Measurements from ENCODE around the gene TNFAIP8L2. TPM values are rescaled to one million over a fixed set of nuclear protein-coding genes. Genes with fewer than 3 reads are reported as not detected.
A peak's percentile ranks its signal among the peaks of the same experiment; 100 is the strongest.

TNFAIP8L2 gene
- total RNA-seq, 1 donor from 2014 or later, result 10.3 TPM

GRCh38 chr1:151158751-151159251 is 2.4 kb downstream of the TNFAIP8L2 start:
- Histone ChIP-seq H3K27ac (peak overlapping the region; percentile 42), H3K4me1 (peaks cover 2% of the 10 kb centered on the region), H3K9me3 (no peaks in the 10 kb centered on the region), H3K27me3 (no peaks in the 10 kb centered on the region), H3K4me3 (no peak overlapping the region), H3K36me3 (peaks cover 43% of the 10 kb centered on the region)
- intact Hi-C loops (cut with DNase I), result loop anchor here (5.0 kb wide), 1 partner anchor 56 kb away; no protein-coding TSS in a partner anchor
- DNase-seq, result peak; percentile 60
- no peak for ATAC-seq
- TF ChIP-seq CTCF (IDR thresholded peaks at IDR 0.05), result no peak

GRCh38 chr1:151159373-151159772 is 2.9 kb downstream of the TNFAIP8L2 start:
- Histone ChIP-seq H3K4me1 (peaks cover 2% of the 10 kb centered on the region), H3K27me3 (no peaks in the 10 kb centered on the region), H3K36me3 (peaks cover 43% of the 10 kb centered on the region), H3K4me3 (no peak overlapping the region), H3K9me3 (no peaks in the 10 kb centered on the region), H3K27ac (peak overlapping the region; percentile 42)
- intact Hi-C loops (cut with DNase I), result loop anchor here (5.0 kb wide), 1 partner anchor 57 kb away; no protein-coding TSS in a partner anchor
- DNase-seq (peak; percentile 5), ATAC-seq (peak; percentile 9)
- no peak for TF ChIP-seq CTCF (IDR thresholded peaks at IDR 0.05)

- Histone ChIP-seq H3K36me3 (peaks cover 42% of the 10 kb centered on the region), H3K4me1 (peaks cover 16% of the 10 kb centered on the region), H3K4me3 (peak overlapping the region; percentile 73), H3K27ac (peak overlapping the region; percentile 86), H3K9me3 (no peaks in the 10 kb centered on the region), H3K27me3 (no peaks in the 10 kb centered on the region)
- no peak for TF ChIP-seq CTCF (IDR thresholded peaks at IDR 0.05)
- ATAC-seq (no peak), DNase-seq (no peak)
- intact Hi-C loops (cut with DNase I), result no loop called here
Observed at GRCh38 chr1:151164732-151165280, 8.4 kb downstream of the TNFAIP8L2 start.

- Histone ChIP-seq H3K4me1 (peaks cover 16% of the 10 kb centered on the region), H3K27me3 (no peaks in the 10 kb centered on the region), H3K27ac (peak overlapping the region; percentile 86), H3K9me3 (no peaks in the 10 kb centered on the region), H3K36me3 (peaks cover 43% of the 10 kb centered on the region), H3K4me3 (peak overlapping the region; percentile 73)
- intact Hi-C loops (cut with DNase I), result no loop called here
- peak; percentile 75 for DNase-seq
- peak; percentile 33 for ATAC-seq
- no peak for TF ChIP-seq CTCF (IDR thresholded peaks at IDR 0.05)
Observed at GRCh38 chr1:151165281-151165737, 8.9 kb downstream of the TNFAIP8L2 start.

- Histone ChIP-seq H3K4me3 (peak within 1 kb of the TSS; percentile 73), H3K36me3 (peaks cover 41% of the 10 kb centered on the region), H3K9me3 (no peaks in the 10 kb centered on the region), H3K4me1 (peaks cover 16% of the 10 kb centered on the region), H3K27me3 (no peaks in the 10 kb centered on the region), H3K27ac (peak within 1 kb of the TSS; percentile 86)
- peak; percentile 96 for DNase-seq
- peak; percentile 97 for ATAC-seq
- intact Hi-C loops (cut with DNase I), result no loop called here
- TF ChIP-seq CTCF (IDR thresholded peaks at IDR 0.05), result no peak
Observed at GRCh38 chr1:151165738-151166504, 9.5 kb downstream of the TNFAIP8L2 start, which contains the start of the genes LYSMD1 and SCNM1. Gene LYSMD1, minus strand, starts transcription at chr1:151165902. Its CDS starts 644 bp downstream, at chr1:151165258. Gene SCNM1, plus strand, starts transcription at chr1:151166144. Its CDS starts 9 bp downstream, at chr1:151166153.

Data from upper lobe of right lung (tissue), 1 donor.